ENCODE data around the gene GPR153. TPM values are rescaled to one million over a fixed set of nuclear protein-coding genes. Genes with fewer than 3 reads are reported as not detected.

Gene GPR153
- total and polyA plus RNA-seq, 2 donors from 2014 or later, result 1.1 to 8.6 TPM

GRCh38 chr1:6239213-6239752 lies 21.6 kb downstream of the GPR153 start:
- DNase-seq (peak in 1 of 5 donors; percentile 28), FAIRE-seq (no peak)
- Histone ChIP-seq H3K4me1 (ENCODE audit: control insufficient read depth in 2 of 3, insufficient read depth in 2 of 3, low read depth in 1 of 3, low read length in 3 of 3) (peaks cover 0 to 11% (median 0%) of the 10 kb centered on the region in 3 donors), H3K27me3 (ENCODE audit: control insufficient read depth, insufficient read depth, low read length) (peaks cover 34% of the 10 kb centered on the region), H3K9ac (ENCODE audit: low read length in 3 of 3) (no peak overlapping the region), H3K4me3 (ENCODE audit: low read length in 3 of 3) (no peak overlapping the region), H3K36me3 (ENCODE audit: control insufficient read depth in 2 of 3, insufficient read depth in 3 of 3, low read length in 3 of 3) (no peaks in the 10 kb centered on the region), H3K27ac (ENCODE audit: low read depth in 2 of 2, low read length in 2 of 2) (no peak overlapping the region), H3K9me3 (ENCODE audit: control insufficient read depth in 2 of 3, insufficient read depth in 1 of 3, low read length in 3 of 3) (no peaks in the 10 kb centered on the region)
- intact Hi-C loops (cut with DNase I), result no loop called here
- no peak for TF ChIP-seq CTCF (IDR thresholded peaks at IDR 0.05; ENCODE audit: borderline replicate concordance, extremely low read depth, insufficient read depth)

GRCh38 chr1:6237093-6237492 lies 23.8 kb downstream of the GPR153 start:
- H3K27me3 ChIP-seq (ENCODE audit: control insufficient read depth, insufficient read depth, low read length), result peaks cover 19% of the 10 kb centered on the region
- H3K27ac ChIP-seq (ENCODE audit: low read depth in 2 of 2, low read length in 2 of 2), result no peak overlapping the region
- FAIRE-seq (no peak), DNase-seq (no peak)
- peaks cover 0 to 11% (median 0%) of the 10 kb centered on the region in 3 donors for H3K4me1 ChIP-seq (ENCODE audit: control insufficient read depth in 2 of 3, insufficient read depth in 2 of 3, low read depth in 1 of 3, low read length in 3 of 3)
- no peak for TF ChIP-seq CTCF (IDR thresholded peaks at IDR 0.05; ENCODE audit: borderline replicate concordance, extremely low read depth, insufficient read depth)
- peaks cover 0 to 12% (median 3%) of the 10 kb centered on the region in 3 donors for H3K36me3 ChIP-seq (ENCODE audit: control insufficient read depth in 2 of 3, insufficient read depth in 3 of 3, low read length in 3 of 3)
- no peaks in the 10 kb centered on the region for H3K9me3 ChIP-seq (ENCODE audit: control insufficient read depth in 2 of 3, insufficient read depth in 1 of 3, low read length in 3 of 3)
- H3K4me3 ChIP-seq (ENCODE audit: low read length in 3 of 3), result no peak overlapping the region
- H3K9ac ChIP-seq (ENCODE audit: low read length in 3 of 3), result no peak overlapping the region
- intact Hi-C loops (cut with DNase I), result no loop called here

- peak overlapping the region; percentile 63 to 89 (median 86) for H3K4me3 ChIP-seq (ENCODE audit: low read length in 3 of 3)
- H3K9ac ChIP-seq (ENCODE audit: low read length in 3 of 3), result peak overlapping the region; percentile 4 to 84 (median 43)
- no peaks in the 10 kb centered on the region for H3K9me3 ChIP-seq (ENCODE audit: control insufficient read depth in 2 of 3, insufficient read depth in 1 of 3, low read length in 3 of 3)
- DNase-seq (peak in 1 of 5 donors; percentile 74), FAIRE-seq (no peak)
- peaks cover 9% of the 10 kb centered on the region for H3K27me3 ChIP-seq (ENCODE audit: control insufficient read depth, insufficient read depth, low read length)
- TF ChIP-seq CTCF (IDR thresholded peaks at IDR 0.05; ENCODE audit: borderline replicate concordance, extremely low read depth, insufficient read depth), result no peak
- H3K36me3 ChIP-seq (ENCODE audit: control insufficient read depth in 2 of 3, insufficient read depth in 3 of 3, low read length in 3 of 3), result peaks cover 0 to 19% (median 8%) of the 10 kb centered on the region in 3 donors
- intact Hi-C loops (cut with DNase I), result no loop called here
- H3K4me1 ChIP-seq (ENCODE audit: control insufficient read depth in 2 of 3, insufficient read depth in 2 of 3, low read depth in 1 of 3, low read length in 3 of 3), result peaks cover 0 to 11% (median 0%) of the 10 kb centered on the region in 3 donors
- H3K27ac ChIP-seq (ENCODE audit: low read depth in 2 of 2, low read length in 2 of 2), result peak overlapping the region; percentile 17 to 43
Observed at GRCh38 chr1:6235296-6235677, 25.6 kb downstream of the GPR153 start.
